HL-60 (cell line): ENCODE data around the gene CHST3.

Source experiments
- DNase-seq, 2 experiments: peaks; one replicate each; pipeline ENCODE4 v3.0.0-alpha.2; 2010 to 2020; ENCODE audit warnings: low read depth in 1 of 2, low spot score in 1 of 2
- H3K27ac ChIP-seq: fragments of 250-450 bp; sonication (Bioruptor Pico); replicated peaks from 2 replicates; pipeline ENCODE4 v1.5.1; 2020; ENCODE audit warnings: mild to moderate bottlenecking, moderate library complexity
- H3K27me3 ChIP-seq: fragments of 250-450 bp; sonication (Bioruptor Pico); 2 replicates; pipeline ENCODE4 v1.5.1; 2021; ENCODE audit warnings: mild to moderate bottlenecking, moderate library complexity; ENCODE audit not compliant: insufficient read depth, poor library complexity, severe bottlenecking
- H3K4me3 ChIP-seq: replicated peaks from 2 replicates; pipeline ENCODE4 v1.5.1; 2011; ENCODE audit warnings: mild to moderate bottlenecking, control low read depth, low read length; ENCODE audit not compliant: insufficient read depth
- CTCF ChIP-seq: IDR thresholded peaks from one replicate; pipeline ENCODE4 v1.5.1; 2011; ENCODE audit warnings: low read length, control low read depth, inconsistent platforms; ENCODE audit not compliant: insufficient read depth
- GABPA ChIP-seq: IDR thresholded peaks from 2 replicates; pipeline ENCODE4 v1.6.1; 2012; ENCODE audit warnings: low read depth
- POLR2AphosphoS5 ChIP-seq: IDR thresholded peaks from 2 replicates; pipeline ENCODE4 v1.6.1; 2012; ENCODE audit warnings: low read depth
- REST ChIP-seq: IDR thresholded peaks from 2 replicates; pipeline ENCODE4 v1.6.1; 2012; ENCODE audit warnings: low read depth; ENCODE audit not compliant: insufficient replicate concordance
- SPI1 ChIP-seq: IDR thresholded peaks from 2 replicates; pipeline ENCODE4 v1.6.1; 2012; ENCODE audit warnings: low read depth, mild to moderate bottlenecking, borderline replicate concordance

CHST3 gene

GRCh38 chr10:72048450-72049124, 84.4 kb downstream of the CHST3 start:
- DNase-seq: peak; percentile 77 to 90
- no peak overlapping the region for H3K4me3 ChIP-seq
- no peak overlapping the region for H3K27ac ChIP-seq
- TF ChIP-seq CTCF (peak; percentile 100), GABPA (no peak)
- no peaks in the 10 kb centered on the region for H3K27me3 ChIP-seq

- H3K27ac ChIP-seq: no peak overlapping the region
- TF ChIP-seq GABPA (no peak), POLR2AphosphoS5 (no peak)
- no peak overlapping the region for H3K4me3 ChIP-seq
- DNase-seq: no peak
- H3K27me3 ChIP-seq: no peaks in the 10 kb centered on the region
Measured at GRCh38 chr10:72049472-72049871, 85.3 kb downstream of the CHST3 start.

DNA sequence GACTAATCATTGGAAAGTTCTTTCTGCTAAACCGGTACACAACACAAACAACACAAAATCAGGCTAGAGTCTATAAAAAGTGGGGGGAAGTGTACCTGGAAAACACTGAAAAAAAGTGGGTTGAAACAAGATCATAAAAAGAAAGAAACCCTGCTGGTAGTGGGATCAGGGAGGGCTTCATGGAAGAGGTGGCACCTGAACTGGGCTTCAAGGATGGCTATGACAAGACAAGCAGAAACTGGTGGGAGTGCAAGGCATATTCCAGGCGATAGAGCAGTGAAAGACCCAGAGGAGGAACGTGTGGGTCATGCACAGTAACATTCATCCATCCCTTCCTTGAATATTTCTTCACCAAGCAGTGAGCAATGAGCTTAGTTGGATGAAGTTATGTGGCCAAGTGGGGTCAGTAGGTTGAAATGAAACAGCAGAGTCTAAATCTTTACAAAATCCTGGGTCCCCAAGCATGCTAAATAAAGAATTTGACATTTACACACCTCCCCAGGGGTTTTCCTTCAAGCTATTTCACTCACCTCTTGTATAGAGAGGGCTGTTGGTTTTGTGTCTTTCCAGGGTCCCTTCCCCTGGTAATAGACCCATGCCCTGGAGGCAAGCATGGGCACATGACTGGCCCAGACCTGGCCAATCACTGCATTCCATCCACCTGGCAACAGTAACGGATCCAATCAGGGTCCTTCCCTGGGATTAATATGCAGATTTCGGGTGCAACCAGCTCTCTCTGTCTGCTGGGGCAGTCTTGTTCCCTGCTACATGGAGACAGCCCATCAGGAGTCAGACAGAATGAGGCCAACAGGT, 86.0 kb downstream of the CHST3 start:
- Histone ChIP-seq H3K27ac (no peak overlapping the region), H3K27me3 (no peaks in the 10 kb centered on the region), H3K4me3 (no peak overlapping the region)
- TF ChIP-seq POLR2AphosphoS5 (no peak), REST (no peak), GABPA (no peak), SPI1 (no peak), CTCF (no peak)
- DNase-seq: no peak

DNA sequence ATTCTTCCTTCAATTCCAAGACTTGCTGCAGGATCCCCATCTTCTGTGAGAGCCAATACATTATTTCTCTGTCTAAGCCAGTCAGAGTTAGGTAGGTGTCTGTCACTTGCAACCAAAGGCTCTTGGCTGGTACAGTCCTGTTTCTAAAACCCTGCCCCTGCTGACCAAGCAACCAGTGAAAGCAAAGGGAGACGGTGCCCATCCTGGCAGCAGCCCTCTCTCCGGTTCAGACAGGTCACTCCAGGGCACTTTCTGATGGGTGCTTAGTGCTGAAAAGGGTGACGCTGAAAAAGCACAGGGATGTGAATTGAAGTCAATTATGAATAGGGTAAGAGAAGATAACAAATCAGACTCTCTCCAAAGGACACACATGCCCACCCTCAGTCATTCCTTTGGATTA, 86.7 kb downstream of the CHST3 start:
- no peak for TF ChIP-seq POLR2AphosphoS5
- no peak for TF ChIP-seq CTCF
- TF ChIP-seq REST: no peak
- no peak for TF ChIP-seq SPI1
- TF ChIP-seq GABPA: no peak
- DNase-seq: no peak

More for the DNA sequence above, 86.7 kb downstream of the CHST3 start:
- no peak overlapping the region for H3K27ac ChIP-seq
- H3K4me3 ChIP-seq: no peak overlapping the region
- H3K27me3 ChIP-seq: no peaks in the 10 kb centered on the region
